K562 (cell line): Measurements from ENCODE around the gene LRMDA. TPM values are rescaled to one million over a fixed set of nuclear protein-coding genes. Genes with fewer than 3 reads are reported as not detected.

ENCODE experiments used
- ATAC-seq: fragments of 200-7000 bp; cut with Tn5 transposase; 3 replicates; pipeline ENCODE4 v1.9.1; 2020; ENCODE audit warnings: moderate library complexity
- BruUV-seq: library from RNA; stranded (reverse); fragments of 400-500 nt; replicated peaks from 2 replicates; lab custom pipeline; 2021; lab: Mats Ljungman, UMichigan
- CTCF ChIA-PET: fragments of 300-600 bp; formaldehyde crosslinking; extraction: SDS; loops from one replicate; lab custom pipeline; 2021; ENCODE audit warnings: low intra/inter-chr PET ratio; lab: Yijun Ruan, JAX
- POLR2A ChIA-PET: fragments of 300-600, 350-650 bp; sonication (Branson Sonifier 250); formaldehyde crosslinking; extraction: SDS; loops from one replicate; lab custom pipeline; 2021; ENCODE audit warnings: antibody characterized with exemption, inconsistent platforms; lab: Yijun Ruan, JAX
- DNase-seq, 4 experiments: peaks; one replicate each; pipeline versions ENCODE4 v3.0.0 to v3.0.0-alpha.2; 2011 to 2018; ENCODE audit warnings: low spot score in 3 of 4, mixed read lengths in 3 of 4; ENCODE audit errors: extremely low read depth in 1 of 4
- FAIRE-seq: peaks from 2 replicates; lab custom pipeline; 2011; peaks lifted over from hg19 to GRCh38; lab: Jason Lieb, UNC
- H2AFZ ChIP-seq: 2 replicates; pipeline ENCODE4 v1.6.0; 2011; ENCODE audit warnings: low read depth, low read length, control low read depth, inconsistent platforms
- H3K27ac ChIP-seq: fragments of 200-600 bp; 3 replicates; pipeline ENCODE4 v1.8.0; 2011; ENCODE audit warnings: low read depth, mild to moderate bottlenecking, control low read depth, inconsistent platforms, low read length, moderate library complexity, mixed read lengths; ENCODE audit errors: extremely low read depth
- H3K27me3 ChIP-seq, 2 experiments: fragments of 300-600 bp in 1 of 2; 2 replicates in 1 of 2; 3 replicates in 1 of 2; pipeline versions ENCODE4 v1.6.0 to v1.8.0; 2011; ENCODE audit warnings: inconsistent platforms in 2 of 2, low read length in 2 of 2, mild to moderate bottlenecking in 1 of 2, mixed read lengths in 1 of 2, moderate library complexity in 1 of 2; ENCODE audit not compliant: control insufficient read depth in 2 of 2, insufficient read depth in 2 of 2
- H3K36me3 ChIP-seq: fragments of 300-600 bp; 3 replicates; pipeline ENCODE4 v1.8.0; 2011; ENCODE audit warnings: mild to moderate bottlenecking, low read length, inconsistent platforms; ENCODE audit not compliant: control insufficient read depth, insufficient read depth
- H3K4me1 ChIP-seq, 2 experiments: fragments of 200-600 bp in 1 of 2; replicated peaks in 1 of 2; 2 replicates in 1 of 2; 3 replicates in 1 of 2; pipeline versions ENCODE4 v1.5.1 to v1.8.0; 2011; ENCODE audit warnings: inconsistent platforms in 2 of 2, low read length in 2 of 2, mild to moderate bottlenecking in 1 of 2, mixed read lengths in 1 of 2, moderate library complexity in 1 of 2; ENCODE audit not compliant: control insufficient read depth in 2 of 2, insufficient read depth in 2 of 2
- H3K4me2 ChIP-seq: 2 replicates; pipeline ENCODE4 v1.6.1; 2011; ENCODE audit warnings: low read length, control low read depth, inconsistent platforms, mixed read lengths; ENCODE audit not compliant: insufficient read depth
- H3K4me3 ChIP-seq: fragments of 200-600 bp; sonication (generic), shearing (Covaris generic); 2 replicates; pipeline ENCODE4 v1.5.1; 2016; ENCODE audit warnings: control low read depth, inconsistent platforms
- H3K79me2 ChIP-seq: fragments of 200-600 bp; 3 replicates; pipeline ENCODE4 v1.8.0; 2011; ENCODE audit warnings: low read length, inconsistent platforms; ENCODE audit not compliant: control insufficient read depth, insufficient read depth
- H3K9ac ChIP-seq, 2 experiments: 2 replicates each; pipeline versions ENCODE4 v1.6.0 to v1.6.1; 2011; ENCODE audit warnings: low read depth in 2 of 2, low read length in 2 of 2, control low read depth in 1 of 2, inconsistent platforms in 1 of 2, mild to moderate bottlenecking in 1 of 2, mixed read lengths in 1 of 2; ENCODE audit not compliant: insufficient read depth in 1 of 2
- H3K9me1 ChIP-seq: one replicate; pipeline ENCODE4 v1.6.0; 2011; ENCODE audit warnings: inconsistent platforms, mild to moderate bottlenecking, low read length, moderate library complexity; ENCODE audit not compliant: control insufficient read depth, insufficient read depth
- H3K9me3 ChIP-seq: replicated peaks from 2 replicates; pipeline ENCODE4 v1.5.1; 2011; ENCODE audit warnings: low read depth, low read length, inconsistent platforms; ENCODE audit not compliant: control insufficient read depth, insufficient read depth
- H4K20me1 ChIP-seq: replicated peaks from 2 replicates; pipeline ENCODE4 v1.6.1; 2011; ENCODE audit warnings: low read length, inconsistent platforms, mixed read lengths; ENCODE audit not compliant: control insufficient read depth, insufficient read depth
- CREB1 ChIP-seq, 2 experiments: sonication (generic) in 1 of 2; formaldehyde crosslinking in 1 of 2; IDR thresholded peaks; 2 replicates each; pipeline versions ENCODE4 v1.6.1 to v1.8.0; 2012 to 2022; ENCODE audit warnings: inconsistent platforms in 1 of 2, mild to moderate bottlenecking in 1 of 2, missing genetic modification reagents in 1 of 2, moderate library complexity in 1 of 2
- FOS ChIP-seq: IDR thresholded peaks from 3 replicates; pipeline ENCODE4 v1.6.1; 2011; ENCODE audit not compliant: insufficient read length; ENCODE audit errors: extremely low read depth
- FOXK2 ChIP-seq, 2 experiments: fragments of 450-650 bp; IDR thresholded peaks in 1 of 2; conservative IDR thresholded peaks in 1 of 2; 2 replicates each; pipeline ENCODE4 v1.6.1; 2016; ENCODE audit warnings: low read depth in 2 of 2, mild to moderate bottlenecking in 1 of 2
- HES1 ChIP-seq: fragments of 450-650 bp; IDR thresholded peaks from 2 replicates; pipeline ENCODE4 v1.6.1; 2016; ENCODE audit warnings: low read depth, mild to moderate bottlenecking, moderate library complexity
- MGA ChIP-seq: fragments of 450-650 bp; IDR thresholded peaks from 2 replicates; pipeline ENCODE4 v1.6.1; 2016; ENCODE audit warnings: mild to moderate bottlenecking, moderate library complexity
- ZBTB17 ChIP-seq: fragments of 450-650 bp; formaldehyde crosslinking; IDR thresholded peaks from 2 replicates; pipeline ENCODE4 v1.4.0; 2020; ENCODE audit warnings: mild to moderate bottlenecking
- WGBS: fragments of 100-300 bp; shearing (Covaris generic); methylation state at CpG from one replicate; pipeline ENCODE4 v1.1.6; 2016; ENCODE audit warnings: low coverage, mixed read lengths; ENCODE audit not compliant: insufficient coverage; ENCODE audit errors: missing lambda C conversion rate; 5-methylcytosine and 5-hydroxymethylcytosine counted together
- in situ Hi-C: fragments of 300-500 bp; cut with MboI; formaldehyde crosslinking; loops from 4 replicates; pipeline ENCODE4 v1.15.0; 2018; ENCODE audit warnings: inconsistent platforms, mixed read lengths
- intact Hi-C: fragments of 100-400 bp; cut with micrococcal nuclease; formaldehyde crosslinking; loops from 2 replicates; pipeline ENCODE4 v1.14.2; 2022
- polyA plus RNA-seq, 8 experiments: library from polyadenylated mRNA; depleted of rRNA in 4 of 8; stranded (reverse) in 5 of 8; unstranded in 3 of 8; fragments of >200 nt; fragmentation: Nextera tagmentation in 2 of 8; fragmentation: Illumina TruSeq in 1 of 8; extraction: Ambion mirVana in 2 of 8; extraction: Trizol in 1 of 8; gene quantifications; 2 replicates each; pipeline versions ENCODE4 v1.2.1 to v1.2.3, GENCODE V29; 2011 to 2014; ENCODE audit warnings: inconsistent platforms in 1 of 8, missing spikeins in 1 of 8
- total RNA-seq, 7 experiments: library from RNA; depleted of rRNA in 6 of 7; stranded (reverse); fragments of >200 nt in 6 of 7; fragmentation: Illumina TruSeq in 2 of 7; extraction: Trizol in 2 of 7; gene quantifications; 2 replicates each; pipeline versions ENCODE4 v1.2.1 to v1.2.3, GENCODE V29; 2011 to 2021; ENCODE audit warnings: low replicate concordance in 1 of 7
- TF ChIP-seq, protein P1 (sequence below): fragments of 250-450 bp; sonication (Bioruptor Pico); IDR thresholded peaks from 2 replicates; pipeline ENCODE4 v1.6.1; 2021; ENCODE audit warnings: mild to moderate bottlenecking

Gene LRMDA
- total and polyA plus RNA-seq, 9 of the 15 experiments (the other 6 are each of a cell fraction or from before 2014, with no cell fraction given) = 0.25 TPM; not detected in 8

GRCh38 chr10:75430000-75430763 is 1.2 kb upstream of the LRMDA start:
- no peaks in the 10 kb centered on the region for H3K79me2 ChIP-seq
- H3K27ac ChIP-seq = no peak overlapping the region
- in situ Hi-C loops = no loop called here
- BruUV-seq = no TSS peak
- H3K27me3 ChIP-seq = peaks cover 17 to 50% of the 10 kb centered on the region in 2 experiments
- intact Hi-C loops = no loop called here
- WGBS = under 1% methylated on average over 9 of the region's 9 CpGs
- H3K9me1 ChIP-seq = no peaks in the 10 kb centered on the region
- no peak overlapping the region for H3K4me3 ChIP-seq
- DNase-seq = peak in 3 of 4 experiments; percentile 39 to 71 (median 67)
- H2AFZ ChIP-seq = no peak overlapping the region
- H3K4me2 ChIP-seq = no peak overlapping the region
- no peaks in the 10 kb centered on the region for H4K20me1 ChIP-seq
- no peaks in the 10 kb centered on the region for H3K36me3 ChIP-seq
- H3K9me3 ChIP-seq = no peaks in the 10 kb centered on the region
- ChIA-PET POLR2A (interaction anchor here (1.1 kb wide), 1 partner anchor 42 kb away, joined by 3 read pairs; no protein-coding TSS in a partner anchor), CTCF (no interaction called here)
- ATAC-seq = peak; percentile 87
- peaks cover 6 to 14% of the 10 kb centered on the region in 2 experiments; a peak in 4 of 5 replicates for H3K4me1 ChIP-seq
- peak; percentile 11 for FAIRE-seq
- peak overlapping the region in 1 of 2 experiments; percentile 38; a peak in 1 of 4 replicates for H3K9ac ChIP-seq
- TF ChIP-seq ZBTB17 = peak; percentile 84; the same call in 1 of the 2 replicates
- TF ChIP-seq, protein P1, sequence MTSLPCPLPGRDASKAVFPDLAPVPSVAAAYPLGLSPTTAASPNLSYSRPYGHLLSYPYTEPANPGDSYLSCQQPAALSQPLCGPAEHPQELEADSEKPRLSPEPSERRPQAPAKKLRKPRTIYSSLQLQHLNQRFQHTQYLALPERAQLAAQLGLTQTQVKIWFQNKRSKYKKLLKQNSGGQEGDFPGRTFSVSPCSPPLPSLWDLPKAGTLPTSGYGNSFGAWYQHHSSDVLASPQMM (CRISPR knock-in tag) = no peak
- TF ChIP-seq FOXK2 (conservative IDR thresholded peaks at IDR 0.05 in 1 of 2, IDR thresholded peaks at IDR 0.05 in 1 of 2; ENCODE audit: low read depth in 2 of 2) = 0 out of 4 replicates have a peak, but pooled peaks of 1 of the 2 experiments have one; percentile 21
- TF ChIP-seq MGA = no peak
- TF ChIP-seq FOS = no peak
- peak; percentile 59; the same call in 1 of the 2 replicates for TF ChIP-seq HES1
- no peak for TF ChIP-seq CREB1 (IDR thresholded peaks at IDR 0.05)
- TF ChIP-seq CREB1 (CRISPR knock-in tag; IDR thresholded peaks at IDR 0.05) = no peak
